Epithelial cell of proximal tubule (primary cell): ENCODE measurements around the gene HAVCR1. TPM values are rescaled to one million over a fixed set of nuclear protein-coding genes. Genes with fewer than 3 reads are reported as not detected.
A peak's percentile ranks its signal among the peaks of the same experiment; 100 is the strongest.
"Not testable (repeated sequence)": the region's sequence is repeated elsewhere in the genome, so short reads cannot be mapped to it uniquely, and the experiment has no call there.

ENCODE experiments used
- DNase-seq: peaks from one replicate; pipeline ENCODE4 v3.0.0-alpha.2; 2011; ENCODE audit warnings: low read depth
- H3K4me3 ChIP-seq: 2 replicates; pipeline ENCODE4 v1.5.1; 2011; ENCODE audit warnings: low read depth, mild to moderate bottlenecking, low read length
- total RNA-seq: library from RNA; depleted of rRNA; stranded (reverse); fragments of >200 nt; gene quantifications from 2 replicates; pipeline ENCODE4 v1.2.3, GENCODE V29; 2015
- TF ChIP-seq, protein P1 (sequence below): conservative IDR thresholded peaks from 2 replicates; pipeline ENCODE4 v1.5.1; 2012; ENCODE audit warnings: low read depth, mild to moderate bottlenecking, low read length

Gene HAVCR1
- total RNA-seq, 1 donor from 2014 or later = 25.8 TPM

DNA sequence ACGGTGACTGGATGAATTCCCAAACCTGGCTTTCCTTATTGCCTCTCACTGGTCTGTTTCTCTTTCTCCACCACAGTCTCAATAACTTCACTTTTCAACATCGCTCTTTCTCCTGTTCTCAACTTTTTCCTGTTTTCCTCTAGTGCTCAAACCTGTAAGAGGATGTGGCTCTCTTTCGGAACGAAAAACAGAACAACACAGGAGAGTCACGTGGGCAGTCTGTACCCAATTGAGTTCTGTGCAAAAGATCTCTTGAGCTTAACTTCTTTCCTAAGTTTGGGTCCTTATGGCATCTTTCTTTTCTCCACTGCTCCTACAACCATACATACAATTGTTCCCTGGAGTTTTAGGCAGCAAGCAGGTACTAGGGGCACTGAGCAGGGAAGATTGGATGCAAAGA is 8.9 kb downstream of the HAVCR1 start:
- no peak for DNase-seq
- TF ChIP-seq, protein P1, sequence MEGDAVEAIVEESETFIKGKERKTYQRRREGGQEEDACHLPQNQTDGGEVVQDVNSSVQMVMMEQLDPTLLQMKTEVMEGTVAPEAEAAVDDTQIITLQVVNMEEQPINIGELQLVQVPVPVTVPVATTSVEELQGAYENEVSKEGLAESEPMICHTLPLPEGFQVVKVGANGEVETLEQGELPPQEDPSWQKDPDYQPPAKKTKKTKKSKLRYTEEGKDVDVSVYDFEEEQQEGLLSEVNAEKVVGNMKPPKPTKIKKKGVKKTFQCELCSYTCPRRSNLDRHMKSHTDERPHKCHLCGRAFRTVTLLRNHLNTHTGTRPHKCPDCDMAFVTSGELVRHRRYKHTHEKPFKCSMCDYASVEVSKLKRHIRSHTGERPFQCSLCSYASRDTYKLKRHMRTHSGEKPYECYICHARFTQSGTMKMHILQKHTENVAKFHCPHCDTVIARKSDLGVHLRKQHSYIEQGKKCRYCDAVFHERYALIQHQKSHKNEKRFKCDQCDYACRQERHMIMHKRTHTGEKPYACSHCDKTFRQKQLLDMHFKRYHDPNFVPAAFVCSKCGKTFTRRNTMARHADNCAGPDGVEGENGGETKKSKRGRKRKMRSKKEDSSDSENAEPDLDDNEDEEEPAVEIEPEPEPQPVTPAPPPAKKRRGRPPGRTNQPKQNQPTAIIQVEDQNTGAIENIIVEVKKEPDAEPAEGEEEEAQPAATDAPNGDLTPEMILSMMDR = no peak
- peak overlapping the region; percentile 6 for H3K4me3 ChIP-seq

DNA sequence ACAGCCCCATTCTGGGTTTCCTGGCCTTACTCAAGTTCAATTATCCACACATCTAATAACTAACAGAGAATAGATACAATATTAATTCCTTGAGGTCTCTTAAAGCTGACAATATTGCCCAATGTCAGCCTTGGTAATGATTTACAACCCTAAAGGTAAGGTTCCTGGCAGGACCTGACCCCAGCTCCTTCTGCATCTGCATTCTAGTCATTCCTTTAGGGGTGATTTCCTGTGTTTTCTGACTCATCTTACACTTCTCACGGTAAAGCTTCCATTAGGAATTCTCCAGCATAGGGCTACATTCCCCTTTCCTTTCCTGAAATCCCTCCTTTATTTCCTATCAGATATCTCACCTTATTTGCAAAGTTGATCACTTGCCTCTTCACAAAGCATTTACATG is 9.3 kb downstream of the HAVCR1 start:
- peak overlapping the region; percentile 6 for H3K4me3 ChIP-seq
- TF ChIP-seq, protein P1 = no peak
- DNase-seq = peak; percentile 98

DNA sequence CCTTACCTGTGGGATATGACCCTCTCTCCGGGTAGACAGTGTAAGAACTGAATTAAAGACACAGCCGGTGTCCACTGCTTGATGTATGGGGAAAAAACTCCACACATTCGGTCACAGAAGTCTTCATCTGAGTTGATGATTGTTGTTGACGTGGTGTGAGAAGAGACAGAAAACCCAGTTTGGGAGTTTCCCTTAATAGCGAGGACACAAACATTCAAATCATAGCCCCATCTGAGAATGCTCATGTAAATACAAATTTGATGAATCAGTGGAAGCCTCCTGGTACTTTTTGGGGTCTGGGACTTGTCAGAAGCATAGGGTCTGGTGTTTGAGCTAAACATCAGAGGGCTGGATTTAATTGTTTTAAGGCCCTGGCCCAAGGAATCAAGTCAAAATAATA is 11.0 kb downstream of the HAVCR1 start:
- TF ChIP-seq, protein P1 = no peak

DNA sequence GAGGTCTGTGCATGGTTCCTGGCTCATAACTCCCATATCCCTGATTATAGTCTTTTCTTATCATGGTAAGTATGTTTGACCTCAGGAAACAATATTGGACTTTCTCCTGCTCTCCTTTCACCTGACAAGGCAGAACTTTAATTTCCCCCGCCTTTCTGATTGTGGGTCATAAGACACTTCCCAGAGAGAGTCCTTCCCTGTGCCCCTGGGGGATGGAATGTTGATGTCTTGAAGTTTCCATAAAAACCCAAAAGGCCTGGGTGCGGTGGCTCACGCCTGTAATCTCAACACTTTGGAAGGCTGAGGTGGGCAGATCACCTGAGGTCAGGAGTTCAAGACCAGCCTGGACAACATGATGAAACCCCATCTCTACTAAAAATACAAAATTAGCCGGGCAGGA is 11.9 kb downstream of the HAVCR1 start:
- not testable (repeated sequence) for H3K4me3 ChIP-seq, DNase-seq

More for the DNA sequence above, 11.0 kb downstream of the HAVCR1 start:
- no peak overlapping the region for H3K4me3 ChIP-seq
- DNase-seq = no peak

DNA sequence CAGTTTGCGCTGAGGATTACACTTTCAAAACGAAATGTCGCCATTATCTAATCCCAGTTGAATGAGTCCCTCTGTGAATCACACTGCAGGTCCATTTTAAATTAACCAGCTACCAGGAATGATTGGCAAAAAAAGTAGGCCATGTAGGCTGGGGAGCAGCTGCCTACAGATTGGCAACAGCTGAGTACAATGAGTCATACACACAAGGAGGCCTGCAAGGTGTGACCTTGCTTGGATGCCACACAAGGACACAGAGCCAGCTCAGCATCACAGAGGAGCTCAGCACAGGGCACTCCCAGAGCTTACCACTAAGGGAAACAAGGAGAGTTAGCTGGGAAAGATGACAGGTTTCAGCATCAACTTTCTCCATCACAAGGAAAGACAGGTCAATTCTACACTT is 12.9 kb downstream of the HAVCR1 start:
- TF ChIP-seq, protein P1 = peak; percentile 11

DNA sequence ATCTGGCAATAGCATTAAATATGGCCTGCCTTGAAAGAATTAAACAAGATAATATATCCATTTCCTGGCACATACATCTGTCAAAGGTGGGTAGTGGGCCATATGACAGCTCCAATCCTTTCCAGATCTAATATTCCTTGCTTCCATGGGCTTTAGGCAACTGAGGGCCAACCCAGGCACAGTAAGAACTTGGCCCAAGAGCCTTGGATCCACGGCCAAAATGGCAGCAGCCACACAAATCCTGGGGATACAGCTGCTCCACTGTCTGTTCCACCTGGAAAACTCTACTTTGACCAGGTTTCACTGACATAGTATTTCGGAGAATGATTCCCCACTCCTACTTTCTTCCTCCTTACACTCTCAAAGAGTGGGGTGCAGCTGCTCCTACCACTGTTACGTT is 13.3 kb downstream of the HAVCR1 start:
- H3K4me3 ChIP-seq = no peak overlapping the region
- TF ChIP-seq, protein P1 = no peak
- DNase-seq = no peak

More for the DNA sequence above, 12.9 kb downstream of the HAVCR1 start:
- DNase-seq = peak; percentile 98
- no peak overlapping the region for H3K4me3 ChIP-seq

DNA sequence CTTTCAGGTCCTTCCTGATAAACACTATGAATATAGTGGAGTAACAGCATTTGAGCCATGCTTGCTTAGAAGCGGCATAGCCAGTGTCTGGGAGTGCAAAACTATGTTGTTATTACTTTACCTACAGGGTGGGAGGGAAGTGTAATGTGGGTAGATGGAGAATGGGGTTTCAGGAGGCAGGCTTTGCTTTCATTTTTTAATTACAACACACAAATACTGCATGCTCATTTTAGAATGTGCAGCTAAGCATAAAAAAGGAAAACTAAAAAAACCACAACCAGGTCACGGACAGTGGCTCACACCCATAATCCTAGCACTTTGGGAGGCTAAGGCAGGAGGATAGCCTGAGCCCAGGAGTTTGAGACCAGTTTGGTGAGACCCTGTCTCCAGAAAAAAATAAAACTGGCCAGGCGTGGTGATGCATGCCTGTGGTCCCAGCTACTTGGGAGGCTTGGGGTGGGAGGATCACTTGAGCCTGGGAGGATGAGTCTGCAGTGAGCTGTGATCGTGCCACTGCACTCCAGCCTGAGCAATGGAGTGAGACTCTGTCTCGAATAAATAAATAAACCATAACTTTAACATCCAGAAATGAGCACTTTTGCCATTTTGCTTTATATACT is 20.2 kb downstream of the HAVCR1 start:
- H3K4me3 ChIP-seq = no peak overlapping the region
- no peak for DNase-seq
- TF ChIP-seq, protein P1 = no peak

DNA sequence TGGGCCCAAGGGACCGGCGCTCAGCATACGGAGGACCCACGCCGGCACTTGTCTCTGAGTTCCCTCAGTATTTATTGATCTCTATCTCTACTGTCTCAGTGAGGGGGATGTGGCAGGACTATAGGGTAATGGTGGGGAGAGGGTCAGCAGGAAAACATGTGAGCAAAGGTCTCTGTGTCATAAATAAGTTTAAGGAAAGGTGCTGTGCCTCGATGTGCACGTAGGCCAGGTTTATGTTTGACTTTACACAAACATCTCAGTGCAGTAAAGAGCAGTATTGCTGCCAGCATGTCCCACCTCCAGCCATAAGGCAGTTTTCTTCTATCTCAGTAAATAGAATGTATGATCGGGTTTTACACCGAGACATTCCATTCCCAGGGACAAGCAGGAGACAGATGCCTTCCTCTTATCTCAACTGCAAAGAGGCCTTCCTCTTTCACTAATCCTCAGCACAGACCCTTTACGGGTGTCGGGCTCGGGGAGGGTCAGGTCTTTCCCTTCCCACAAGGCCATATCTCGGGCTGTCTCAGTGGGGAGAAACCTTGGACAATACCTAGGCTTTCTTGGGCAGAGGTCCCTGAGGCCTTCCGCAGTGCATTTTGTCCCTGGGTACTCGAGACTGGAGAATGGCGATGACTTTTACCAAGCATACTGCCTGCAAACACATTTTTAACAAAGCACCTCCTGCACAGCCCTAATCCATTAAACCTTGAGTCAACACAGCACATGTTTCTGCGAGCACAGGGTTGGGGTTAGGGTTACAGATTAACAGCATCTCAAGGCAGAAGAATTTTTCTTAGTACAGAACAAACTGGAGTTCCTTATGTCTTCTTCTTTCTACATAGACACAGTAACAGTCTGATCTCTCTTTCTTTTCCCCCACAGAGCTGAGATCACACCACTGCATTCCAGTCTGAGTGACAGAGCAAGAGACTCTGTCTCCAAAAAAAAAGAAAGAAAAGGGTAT is 24.5 kb downstream of the HAVCR1 start:
- not testable (repeated sequence) for H3K4me3 ChIP-seq, DNase-seq
